ENCODE results near the gene IP6K3.

The IP6K3 gene

DNA sequence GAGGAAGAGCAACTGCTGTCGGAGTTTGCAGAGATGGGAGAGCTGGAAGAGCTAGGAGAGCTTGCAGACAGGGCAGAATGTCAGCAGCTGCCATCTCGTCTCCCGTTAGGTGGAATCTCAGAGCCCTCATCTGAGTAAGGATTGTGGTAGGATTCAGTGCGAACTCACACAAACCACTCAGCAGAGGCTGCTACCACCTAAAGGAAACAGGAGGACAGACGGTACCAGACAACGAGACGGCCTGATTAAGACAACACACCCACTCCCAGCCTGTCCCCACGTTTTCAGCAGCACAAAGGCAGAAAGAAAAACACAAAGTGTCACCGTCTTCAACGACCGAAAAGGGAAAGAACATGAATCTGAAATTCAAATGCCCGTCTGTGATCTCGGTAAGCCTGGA, 38.1 kb upstream of the IP6K3 start:
- no peak for TF ChIP-seq CTCF (IDR thresholded peaks at IDR 0.05; ENCODE audit: control insufficient read depth, insufficient read depth, low read depth, low read length, missing control alignments)
- no peak overlapping the region for H3K4me3 ChIP-seq (ENCODE audit: control insufficient read depth, low read depth, low read length)
- no peak for DNase-seq (ENCODE audit: low read depth)

- no peak overlapping the region for H3K4me3 ChIP-seq (ENCODE audit: control insufficient read depth, low read depth, low read length)
- DNase-seq (ENCODE audit: low read depth), result no peak
- no peak for TF ChIP-seq CTCF (IDR thresholded peaks at IDR 0.05; ENCODE audit: control insufficient read depth, insufficient read depth, low read depth, low read length, missing control alignments)
These were observed 37.2 kb upstream of the IP6K3 start for GRCh38 chr6:33783781-33784520.

DNA sequence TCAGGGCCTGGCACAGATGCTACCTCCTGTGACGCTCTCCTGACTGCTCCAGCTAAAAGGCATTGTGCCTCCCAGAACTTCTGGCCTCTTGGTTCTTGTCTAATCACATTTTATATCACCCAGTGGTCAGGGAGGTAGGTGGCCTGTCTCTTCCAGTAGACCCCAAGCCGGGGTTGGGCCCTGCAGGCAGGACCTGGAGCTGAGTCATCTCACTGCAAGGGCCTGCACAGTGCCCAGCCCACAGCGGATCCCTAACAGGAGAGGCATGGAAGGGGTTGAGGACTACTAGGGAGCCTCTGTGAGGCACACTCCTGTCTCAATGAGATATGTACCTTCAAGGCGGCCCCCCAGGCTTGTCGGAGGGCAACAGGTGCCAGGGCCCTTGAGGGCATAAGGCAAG, 35.9 kb upstream of the IP6K3 start:
- no peak for DNase-seq (ENCODE audit: low read depth)
- no peak overlapping the region for H3K4me3 ChIP-seq (ENCODE audit: control insufficient read depth, low read depth, low read length)
- no peak for TF ChIP-seq CTCF (IDR thresholded peaks at IDR 0.05; ENCODE audit: control insufficient read depth, insufficient read depth, low read depth, low read length, missing control alignments)

DNA sequence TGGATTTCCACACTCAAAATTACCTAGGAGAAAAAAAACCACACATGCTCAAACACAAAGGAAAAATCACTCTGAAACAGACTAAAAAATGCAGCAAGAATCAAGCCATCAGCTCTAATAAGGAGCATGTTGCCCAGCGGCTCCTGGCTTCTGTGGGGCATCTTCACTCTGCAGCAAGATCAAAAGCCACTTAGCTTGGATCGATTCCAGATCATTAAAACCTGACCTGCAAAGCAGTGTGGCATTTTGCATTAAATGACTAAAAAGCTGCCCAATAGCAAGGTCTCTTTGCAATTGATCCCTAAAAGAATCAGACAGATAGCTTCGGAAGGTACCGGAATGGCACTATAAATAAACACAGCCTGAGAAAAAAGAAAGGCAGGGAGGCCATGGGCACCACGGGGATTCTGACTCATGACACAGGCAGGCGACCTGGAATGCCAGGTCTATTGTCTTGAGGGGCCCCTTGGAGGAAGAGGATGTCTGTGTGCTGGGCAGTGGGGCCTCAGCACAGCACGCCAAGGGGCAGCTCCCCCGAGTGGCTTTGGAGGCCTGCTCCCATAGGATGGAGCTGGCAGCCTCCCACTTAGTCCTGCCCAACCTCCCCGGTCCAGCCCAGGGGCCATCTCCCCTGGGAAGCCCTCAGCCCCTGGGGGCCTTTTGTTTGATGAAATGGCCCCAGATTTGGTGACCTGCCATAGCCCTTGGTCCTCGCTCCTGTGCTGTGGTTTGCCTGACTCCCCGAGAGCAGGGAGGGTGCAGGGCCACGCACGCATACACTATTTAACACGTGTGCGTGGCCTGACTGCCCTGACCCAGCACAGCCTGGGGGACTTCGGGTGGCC, 34.6 kb upstream of the IP6K3 start:
- H3K4me3 ChIP-seq (ENCODE audit: control insufficient read depth, low read depth, low read length), result no peak overlapping the region
- no peak for DNase-seq (ENCODE audit: low read depth)
- no peak for TF ChIP-seq CTCF (IDR thresholded peaks at IDR 0.05; ENCODE audit: control insufficient read depth, insufficient read depth, low read depth, low read length, missing control alignments)

DNA sequence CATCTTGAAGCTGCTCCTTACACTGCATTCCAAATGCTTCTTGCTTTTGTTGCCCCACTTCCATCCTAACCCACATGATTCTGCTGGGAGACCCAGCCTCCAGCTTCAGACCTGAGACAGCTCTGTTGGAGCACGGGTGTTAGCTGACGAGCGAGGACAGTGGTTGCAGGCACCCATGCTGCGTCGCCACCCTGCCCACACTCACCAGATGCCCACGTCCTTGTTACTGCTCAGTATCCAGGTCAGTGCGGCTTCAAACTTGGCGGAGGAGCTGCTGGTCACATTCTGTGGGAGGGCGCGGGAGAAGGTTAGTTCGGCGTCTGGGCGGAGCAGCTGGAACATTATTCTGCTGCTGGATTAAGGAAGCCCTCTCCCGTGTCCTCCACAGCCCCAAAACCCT, 33.2 kb upstream of the IP6K3 start:
- DNase-seq (ENCODE audit: low read depth), result no peak
- no peak for TF ChIP-seq CTCF (IDR thresholded peaks at IDR 0.05; ENCODE audit: control insufficient read depth, insufficient read depth, low read depth, low read length, missing control alignments)
- H3K4me3 ChIP-seq (ENCODE audit: control insufficient read depth, low read depth, low read length), result no peak overlapping the region

DNA sequence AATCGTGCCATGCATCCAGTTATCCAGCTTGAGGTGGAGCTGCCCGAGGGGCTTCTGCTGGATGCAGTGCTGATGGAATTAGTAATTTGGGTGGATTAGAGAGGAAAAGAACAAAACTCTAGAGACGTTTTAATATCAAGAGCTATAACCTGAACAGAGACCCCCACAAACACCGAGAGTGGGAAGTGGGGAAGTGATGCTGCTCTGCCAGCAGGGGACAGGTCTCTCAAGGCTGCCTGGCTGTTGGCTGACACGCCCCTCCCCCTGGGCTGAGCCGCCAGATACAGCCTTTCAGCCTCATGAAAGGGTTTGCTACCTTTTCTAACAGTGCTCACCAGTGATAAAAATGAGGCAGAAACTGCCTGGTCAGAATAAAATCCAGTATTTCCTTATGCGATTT, 32.6 kb upstream of the IP6K3 start:
- H3K4me3 ChIP-seq (ENCODE audit: control insufficient read depth, low read depth, low read length), result no peak overlapping the region
- no peak for DNase-seq (ENCODE audit: low read depth)
- TF ChIP-seq CTCF (IDR thresholded peaks at IDR 0.05; ENCODE audit: control insufficient read depth, insufficient read depth, low read depth, low read length, missing control alignments), result no peak
